Common myeloid progenitor, CD34-positive (primary cell): ENCODE measurements around the gene USH2A.

Experiments
- CTCF ChIA-PET: fragments of 350-600 bp; sonication (Branson Sonifier 250); formaldehyde crosslinking; loops from one replicate; lab custom pipeline; 2021; ENCODE audit warnings: antibody characterized with exemption; lab: Charles Lee
- POLR2A ChIA-PET: fragments of 350-600 bp; sonication (Branson Sonifier 250); formaldehyde crosslinking; loops from one replicate; lab custom pipeline; 2021; ENCODE audit warnings: antibody characterized with exemption; lab: Charles Lee
- DNase-seq, 3 donors: peaks; one replicate each; pipeline versions ENCODE4 v3.0.0 to v3.0.0-alpha.2; 2013
- H3K27ac ChIP-seq, 2 experiments: 1 replicate in 1 of 2; 2 replicates in 1 of 2; pipeline ENCODE4 v1.7.0; 2013; ENCODE audit warnings: inconsistent platforms in 2 of 2, low read length in 2 of 2, mild to moderate bottlenecking in 2 of 2, low read depth in 1 of 2, moderate library complexity in 1 of 2; ENCODE audit not compliant: severe bottlenecking in 2 of 2, insufficient read depth in 1 of 2, poor library complexity in 1 of 2
- H3K27me3 ChIP-seq, 5 experiments: replicated peaks in 2 of 5; 1 replicate in 3 of 5; 2 replicates in 2 of 5; pipeline versions ENCODE4 v1.6.1 to v1.7.0; 2013; ENCODE audit warnings: low read length in 4 of 5, mild to moderate bottlenecking in 2 of 5, moderate library complexity in 2 of 5, inconsistent platforms in 1 of 5; ENCODE audit not compliant: insufficient read depth in 5 of 5, control insufficient read depth in 4 of 5
- H3K36me3 ChIP-seq, 4 experiments: 1 replicate in 2 of 4; 2 replicates in 2 of 4; pipeline versions ENCODE4 v1.6.1 to v1.7.0; 2013; ENCODE audit warnings: low read length in 3 of 4, control low read depth in 1 of 4, mild to moderate bottlenecking in 1 of 4; ENCODE audit not compliant: control insufficient read depth in 4 of 4, insufficient read depth in 4 of 4
- H3K4me1 ChIP-seq, 4 experiments: 1 replicate in 3 of 4; 2 replicates in 1 of 4; pipeline versions ENCODE4 v1.6.1 to v1.7.1; 2013; ENCODE audit warnings: low read length in 3 of 4, mild to moderate bottlenecking in 3 of 4, control low read depth in 1 of 4, inconsistent platforms in 1 of 4, moderate library complexity in 1 of 4; ENCODE audit not compliant: control insufficient read depth in 4 of 4, insufficient read depth in 4 of 4; ENCODE audit errors: control extremely low read depth in 1 of 4
- H3K4me3 ChIP-seq, 7 experiments: 1 replicate in 4 of 7; 2 replicates in 3 of 7; pipeline versions ENCODE4 v1.5.1 to v1.7.0; 2013; ENCODE audit warnings: mild to moderate bottlenecking in 7 of 7, low read length in 6 of 7, moderate library complexity in 6 of 7, inconsistent platforms in 2 of 7, low read depth in 2 of 7, control low read depth in 1 of 7; ENCODE audit not compliant: insufficient read depth in 4 of 7, control insufficient read depth in 1 of 7; ENCODE audit errors: extremely low read depth in 1 of 7
- H3K9me3 ChIP-seq, 5 experiments: 1 replicate in 4 of 5; 2 replicates in 1 of 5; pipeline versions ENCODE4 v1.6.1 to v1.7.1; 2013; ENCODE audit warnings: low read length in 4 of 5, mild to moderate bottlenecking in 2 of 5, inconsistent platforms in 1 of 5, low read depth in 1 of 5, moderate library complexity in 1 of 5; ENCODE audit not compliant: control insufficient read depth in 4 of 5, insufficient read depth in 2 of 5; ENCODE audit errors: control extremely low read depth in 1 of 5
- WGBS: methylation state at CpG from one replicate; pipeline ENCODE4 v1.1.5; 2013; ENCODE audit not compliant: insufficient coverage; 5-methylcytosine and 5-hydroxymethylcytosine counted together

USH2A gene

DNA sequence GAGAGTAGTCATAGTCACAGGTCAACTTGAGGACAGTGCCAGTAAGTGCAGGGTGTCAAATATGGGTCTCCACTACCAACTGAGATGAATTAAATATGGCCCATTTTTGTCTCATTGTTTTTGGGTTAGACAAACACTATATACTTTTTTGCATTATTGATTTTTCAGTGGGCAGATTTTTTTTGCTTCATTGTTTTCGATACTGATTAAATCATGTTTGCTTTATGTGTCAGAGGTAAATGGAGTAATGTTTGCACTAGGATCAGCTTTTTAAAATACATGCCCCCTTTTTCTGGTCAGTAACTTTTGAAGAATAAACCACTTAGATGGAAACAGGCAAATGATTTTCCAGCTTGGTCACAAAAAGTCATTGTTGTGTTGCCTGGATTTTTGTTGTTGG lies 199.0 kb downstream of the USH2A start:
- WGBS = no CpG with 5 or more reads among the region's 1 CpG
- no peak overlapping the region for H3K4me3 ChIP-seq
- CTCF ChIA-PET = interaction anchor here (0.8 kb wide), 1 partner anchor 16 kb away, joined by 3 read pairs; no protein-coding TSS in a partner anchor
- H3K27me3 ChIP-seq = no peaks in the 10 kb centered on the region
- H3K27ac ChIP-seq = no peak overlapping the region
- no peak for DNase-seq
- H3K9me3 ChIP-seq = no peaks in the 10 kb centered on the region
- POLR2A ChIA-PET = no interaction called here
- no peaks in the 10 kb centered on the region for H3K36me3 ChIP-seq
- peaks cover 0 to 2% (median 0%) of the 10 kb centered on the region in 4 experiments for H3K4me1 ChIP-seq

DNA sequence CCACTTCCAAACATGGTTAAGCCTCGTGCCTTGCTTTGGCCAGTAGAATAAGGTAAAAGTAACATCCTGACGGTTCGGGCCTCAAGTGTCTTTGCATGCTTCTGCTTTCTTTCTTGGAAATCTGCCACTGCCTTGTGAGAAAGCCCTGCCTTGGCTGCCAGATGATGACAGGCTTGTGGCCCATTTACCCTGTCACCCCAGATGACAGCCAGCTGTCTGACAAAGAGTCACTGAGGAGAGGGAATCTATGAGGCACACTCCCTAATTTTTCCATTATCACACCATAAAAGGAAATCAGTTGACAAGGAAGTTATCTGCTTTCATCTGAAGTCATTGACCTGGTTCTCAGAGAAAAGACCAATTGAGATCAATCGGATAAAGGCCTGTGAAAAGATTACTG lies 199.8 kb downstream of the USH2A start:
- 100% methylated on average over 2 of the region's 4 CpGs for WGBS
- H3K27ac ChIP-seq = no peak overlapping the region
- POLR2A ChIA-PET = no interaction called here
- H3K9me3 ChIP-seq = no peaks in the 10 kb centered on the region
- no peak overlapping the region for H3K4me3 ChIP-seq
- peaks cover 0 to 2% (median 0%) of the 10 kb centered on the region in 4 experiments for H3K4me1 ChIP-seq
- DNase-seq = no peak
- H3K36me3 ChIP-seq = no peaks in the 10 kb centered on the region
- CTCF ChIA-PET = no interaction called here
- H3K27me3 ChIP-seq = no peaks in the 10 kb centered on the region

DNA sequence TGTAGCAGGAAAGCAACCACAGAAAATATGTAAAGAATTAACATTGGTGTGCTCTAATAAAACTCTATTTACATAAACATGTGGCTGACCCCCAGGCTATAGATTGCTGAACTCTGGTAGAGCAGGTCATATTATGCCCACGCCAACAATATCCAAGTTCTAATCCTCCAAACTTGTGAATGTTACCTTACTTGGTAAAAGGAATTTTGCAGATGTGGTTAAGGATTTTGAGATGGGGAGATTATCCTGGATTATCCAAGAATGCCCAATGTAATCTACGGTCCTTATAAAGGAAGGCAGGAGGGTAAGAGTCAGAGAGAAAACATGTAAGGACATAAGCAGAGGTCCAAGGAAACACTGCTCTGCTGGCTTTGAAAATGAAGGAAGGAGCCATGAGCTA lies 201.0 kb downstream of the USH2A start:
- Histone ChIP-seq H3K4me3 (no peak overlapping the region), H3K27ac (no peak overlapping the region), H3K27me3 (no peaks in the 10 kb centered on the region), H3K9me3 (no peaks in the 10 kb centered on the region), H3K4me1 (peaks cover 0 to 2% (median 0%) of the 10 kb centered on the region in 4 experiments), H3K36me3 (no peaks in the 10 kb centered on the region)
- 96% methylated on average over 2 of the region's 2 CpGs for WGBS
- CTCF ChIA-PET = interaction anchor here (1.3 to 1.8 kb wide), 3 partner anchors 9 to 538 kb away, joined by 3 to 5 read pairs (median 4); no protein-coding TSS in a partner anchor
- POLR2A ChIA-PET = interaction anchor here (0.5 kb wide), 1 partner anchor 10 kb away, joined by 5 read pairs; no protein-coding TSS in a partner anchor
- no peak for DNase-seq

DNA sequence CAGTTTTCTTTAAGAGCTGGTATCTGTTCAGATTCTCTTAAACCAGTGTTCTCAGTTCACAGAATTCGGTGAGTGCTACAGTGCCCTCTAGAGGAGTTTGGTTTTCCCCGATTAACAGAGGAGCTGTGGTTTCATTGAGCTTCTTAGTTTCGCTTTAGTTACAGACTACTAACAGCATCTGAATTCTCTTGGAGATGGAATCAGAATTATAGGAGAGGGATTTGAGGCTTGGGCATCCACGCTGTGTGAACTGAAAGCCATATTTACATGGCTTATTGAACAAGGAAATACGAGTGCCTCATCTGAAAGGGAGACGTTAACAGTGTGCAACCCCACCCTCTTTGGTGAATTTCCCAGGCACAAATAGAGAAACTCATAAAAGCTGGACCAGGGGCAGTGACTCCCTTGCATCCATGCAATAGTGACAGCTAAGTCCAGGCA lies 202.0 kb downstream of the USH2A start:
- Histone ChIP-seq H3K4me1 (peaks cover 0 to 2% (median 0%) of the 10 kb centered on the region in 4 experiments), H3K27ac (no peak overlapping the region), H3K9me3 (no peaks in the 10 kb centered on the region), H3K27me3 (no peaks in the 10 kb centered on the region), H3K36me3 (no peaks in the 10 kb centered on the region), H3K4me3 (peak overlapping the region in 6 of 7 experiments; percentile 40 to 80 (median 59))
- peak; percentile 22 to 61 (median 54) for DNase-seq
- ChIA-PET CTCF (interaction anchor here (1.0 to 1.8 kb wide), 7 partner anchors 10 to 1515 kb away, joined by 3 to 5 read pairs (median 4); no protein-coding TSS in a partner anchor), POLR2A (interaction anchor here (0.5 kb wide), 1 partner anchor 66 kb away, joined by 3 read pairs; no protein-coding TSS in a partner anchor)
- 0% methylated on average over 4 of the region's 6 CpGs for WGBS

DNA sequence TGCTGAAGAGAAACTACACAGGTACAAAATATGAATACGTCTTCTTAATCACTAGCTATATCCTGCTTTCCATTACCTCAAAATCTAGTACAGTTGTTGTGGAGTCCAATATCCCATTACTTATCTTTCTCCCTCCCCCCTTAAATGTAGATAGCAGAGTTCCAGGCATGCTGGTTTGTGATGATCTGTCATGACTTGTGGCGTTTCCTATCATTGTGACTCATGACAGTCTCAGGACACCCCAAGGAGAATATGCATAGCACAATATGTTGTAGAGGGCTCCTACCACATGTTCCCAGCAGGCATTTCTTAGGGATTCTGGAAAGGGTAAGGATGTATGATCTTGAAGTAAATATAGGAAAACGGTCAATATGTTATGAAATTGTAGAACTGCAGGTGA lies 206.9 kb downstream of the USH2A start:
- CTCF ChIA-PET = no interaction called here
- POLR2A ChIA-PET = no interaction called here
- H3K9me3 ChIP-seq = no peaks in the 10 kb centered on the region
- no peaks in the 10 kb centered on the region for H3K27me3 ChIP-seq
- no peak overlapping the region for H3K4me3 ChIP-seq
- no peak overlapping the region for H3K27ac ChIP-seq
- H3K36me3 ChIP-seq = no peaks in the 10 kb centered on the region
- 94% methylated on average over 3 of the region's 3 CpGs for WGBS
- DNase-seq = no peak
- peaks cover 0 to under 1% (median 0%) of the 10 kb centered on the region in 4 experiments for H3K4me1 ChIP-seq

DNA sequence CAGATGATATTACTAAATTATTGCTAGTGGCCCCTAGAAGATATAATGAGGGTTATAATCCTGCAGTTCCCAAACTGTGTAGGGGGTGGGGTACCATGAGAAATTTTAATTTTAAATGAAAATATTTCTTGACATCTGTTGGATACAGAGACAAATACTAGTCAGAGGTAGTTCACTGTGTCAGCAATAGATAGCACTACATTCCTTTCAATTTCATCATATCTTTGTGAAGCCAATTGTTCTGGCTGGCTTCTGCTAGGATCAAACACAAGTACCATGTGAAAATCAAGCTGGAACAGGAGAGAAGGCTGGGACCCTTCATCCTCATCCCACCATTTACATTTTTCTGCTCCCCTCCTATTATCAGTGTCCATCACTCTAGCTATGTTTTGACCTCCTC lies 208.1 kb downstream of the USH2A start:
- H3K27me3 ChIP-seq = no peaks in the 10 kb centered on the region
- CTCF ChIA-PET = no interaction called here
- POLR2A ChIA-PET = no interaction called here
- H3K4me3 ChIP-seq = no peak overlapping the region
- H3K36me3 ChIP-seq = no peaks in the 10 kb centered on the region
- no peaks in the 10 kb centered on the region for H3K4me1 ChIP-seq
- DNase-seq = no peak
- no peaks in the 10 kb centered on the region for H3K9me3 ChIP-seq
- H3K27ac ChIP-seq = no peak overlapping the region

DNA sequence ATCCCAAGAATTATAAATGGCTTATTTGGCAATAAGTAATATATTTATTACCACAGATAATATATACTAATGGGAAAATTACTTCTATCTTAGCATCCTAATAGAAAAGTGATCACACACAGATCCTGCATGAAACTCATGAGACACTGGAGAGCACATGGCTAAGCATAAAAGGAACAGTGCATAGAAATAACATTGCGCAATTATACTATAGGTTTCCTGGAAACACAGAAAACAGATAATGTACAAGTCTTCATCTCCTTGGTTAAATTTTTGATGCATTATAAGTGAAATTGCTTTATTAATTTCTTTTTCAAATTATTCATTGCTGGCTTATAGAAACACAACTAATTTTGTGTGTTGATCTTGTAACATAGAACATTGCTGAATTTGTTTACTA lies 210.4 kb downstream of the USH2A start:
- DNase-seq = no peak
- Histone ChIP-seq H3K27ac (no peak overlapping the region), H3K27me3 (no peaks in the 10 kb centered on the region), H3K9me3 (no peaks in the 10 kb centered on the region), H3K4me3 (no peak overlapping the region), H3K4me1 (no peaks in the 10 kb centered on the region), H3K36me3 (no peaks in the 10 kb centered on the region)
- no CpG with 5 or more reads among the region's 1 CpG for WGBS
- ChIA-PET POLR2A (no interaction called here), CTCF (no interaction called here)
